Spleen (tissue), 11 donors: ENCODE results near the gene MINDY4. TPM values are rescaled to one million over a fixed set of nuclear protein-coding genes. Genes with fewer than 3 reads are reported as not detected.

Experiments used
- DNase-seq: peaks from one replicate; pipeline ENCODE4 v3.0.0-alpha.2; 2020
- H3K27ac ChIP-seq, 8 donors: fragments of 200-600 bp; sonication (generic) in 7 of 8; 1 replicate in 4 of 8; 2 replicates in 4 of 8; pipeline versions ENCODE4 v1.5.0 to v1.8.0; 2016 to 2021; ENCODE audit warnings: inconsistent platforms in 4 of 8, mild to moderate bottlenecking in 4 of 8, moderate library complexity in 1 of 8
- H3K27me3 ChIP-seq, 7 donors: fragments of 200-600 bp; sonication (generic) in 6 of 7; replicated peaks in 1 of 7; 1 replicate in 4 of 7; 2 replicates in 3 of 7; pipeline versions ENCODE4 v1.5.0 to v1.8.0; 2016 to 2021; ENCODE audit warnings: inconsistent platforms in 3 of 7, mild to moderate bottlenecking in 1 of 7
- H3K36me3 ChIP-seq, 6 donors: fragments of 200-600 bp; sonication (generic) in 5 of 6; 1 replicate in 4 of 6; 2 replicates in 2 of 6; pipeline versions ENCODE4 v1.5.0 to v1.8.0; 2016 to 2021; ENCODE audit warnings: inconsistent platforms in 2 of 6
- H3K4me1 ChIP-seq, 6 donors: fragments of 200-600 bp; sonication (generic) in 5 of 6; 1 replicate in 3 of 6; 2 replicates in 3 of 6; pipeline versions ENCODE4 v1.5.0 to v1.8.0; 2016 to 2021; ENCODE audit warnings: inconsistent platforms in 3 of 6
- H3K4me3 ChIP-seq, 8 donors: fragments of 200-600 bp; sonication (generic) in 7 of 8; 1 replicate in 4 of 8; 2 replicates in 4 of 8; pipeline versions ENCODE4 v1.5.0 to v1.8.0; 2016 to 2021; ENCODE audit warnings: inconsistent platforms in 4 of 8, mild to moderate bottlenecking in 4 of 8, moderate library complexity in 2 of 8
- H3K9me3 ChIP-seq, 8 donors: fragments of 200-600 bp; sonication (generic) in 7 of 8; 1 replicate in 4 of 8; 2 replicates in 4 of 8; pipeline versions ENCODE4 v1.5.0 to v1.8.0; 2016 to 2021; ENCODE audit warnings: inconsistent platforms in 4 of 8
- POLR2A ChIP-seq, 3 donors: fragments of 450-650 bp; IDR thresholded peaks; one replicate each; pipeline ENCODE4 v1.5.1; 2017; ENCODE audit warnings: antibody characterized with exemption in 3 of 3, mild to moderate bottlenecking in 1 of 3
- POLR2AphosphoS5 ChIP-seq, 3 donors: sonication (generic); formaldehyde crosslinking; IDR thresholded peaks; one replicate each; pipeline ENCODE4 v1.5.1; 2017; ENCODE audit warnings: antibody characterized with exemption in 3 of 3
- WGBS, 5 donors: extraction: QIAGEN DNeasy Blood & Tissue Kit in 3 of 5; methylation state at CpG; one replicate each; pipeline versions ENCODE4 v1.1.5 to v1.1.7; 2013 to 2018; 5-methylcytosine and 5-hydroxymethylcytosine counted together
- intact Hi-C: fragments of 100-400 bp; cut with DNase I; formaldehyde crosslinking; loops from one replicate; pipeline ENCODE4 v1.15.0; 2023; ENCODE audit warnings: low total_unique reads
- polyA plus RNA-seq, 3 donors: library from polyadenylated mRNA; stranded (reverse); fragments of 200-250 nt; gene quantifications; one replicate each; pipeline ENCODE4 v1.2.1, GENCODE V29; 2013
- total RNA-seq, 7 donors: library from RNA; depleted of rRNA in 3 of 7; stranded (reverse); fragments of >200 nt in 3 of 7; fragmentation: NEBNext Ultra II Directional in 4 of 7; extraction: Animal tissue kit (Norgen Biotek cat#: 25700) in 4 of 7; gene quantifications; one replicate each; pipeline versions ENCODE4 v1.1.0 to v1.2.1, GENCODE V29; 2016 to 2021
- TF ChIP-seq, protein P1 (sequence below), 11 experiments: fragments of 200-600 bp in 7 of 11; fragments of 450-650 bp in 4 of 11; sonication (generic) in 4 of 11; IDR thresholded peaks in 8 of 11; conservative IDR thresholded peaks in 3 of 11; 1 replicate in 7 of 11; 2 replicates in 4 of 11; pipeline versions ENCODE4 v1.4.0 to v1.8.0; 2016 to 2021; ENCODE audit warnings: antibody characterized with exemption in 11 of 11, inconsistent platforms in 4 of 11, mild to moderate bottlenecking in 1 of 11
- donor health status: healthy with polysubstance abuse.
- donor health status: DM: no; HTN: no; CAD: no; lungs with moderate emphysema.
- donor health status: DM: no; HTN: no; CAD: no.
- donor health status: Bipolar disorder and iron deficiency.
- donor health status: healthy.
- donor health status: DM: no; HTN: no; CAD: no.
- donor health status: DM: yes; HTN: yes; CAD: no.

MINDY4 gene
- total and polyA plus RNA-seq, 10 donors: 0.63 to 7.0 (median 3.0) TPM

DNA sequence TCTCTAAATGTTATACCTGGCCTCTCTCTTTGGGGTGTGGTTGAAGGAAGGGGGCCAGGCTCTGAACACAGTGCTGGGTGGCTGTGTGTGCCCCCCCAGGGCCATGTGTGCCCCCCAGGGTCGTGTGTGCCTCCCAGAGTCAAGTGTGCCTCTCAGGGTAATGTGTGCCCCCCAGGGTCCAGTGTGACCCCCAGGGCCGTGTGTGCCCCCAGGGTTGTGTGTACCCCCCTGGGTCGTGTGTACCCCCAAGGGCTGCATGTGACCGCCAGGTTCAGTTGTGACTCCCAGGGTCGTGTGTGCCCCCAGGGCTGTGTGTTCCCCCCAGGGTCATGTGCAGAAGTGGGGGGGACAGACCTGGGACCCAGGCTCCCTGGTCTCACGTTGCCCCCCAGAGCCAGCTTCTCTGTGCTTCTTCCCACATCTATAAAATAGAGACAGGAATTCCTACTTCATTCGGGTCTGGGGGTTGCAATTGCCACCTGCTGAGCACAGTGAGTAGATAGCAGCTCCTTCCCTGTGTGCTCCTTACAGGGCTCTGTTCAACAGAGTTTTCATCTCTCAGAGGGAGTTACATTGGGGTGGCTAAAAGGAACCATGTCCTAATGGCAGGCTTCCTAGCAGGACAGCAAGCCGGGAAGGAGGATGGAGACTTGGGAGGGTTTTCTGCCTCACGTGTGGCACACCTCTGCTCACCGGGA is 99.8 kb downstream of the MINDY4 start:
- H3K27ac ChIP-seq: no peak overlapping the region

DNA sequence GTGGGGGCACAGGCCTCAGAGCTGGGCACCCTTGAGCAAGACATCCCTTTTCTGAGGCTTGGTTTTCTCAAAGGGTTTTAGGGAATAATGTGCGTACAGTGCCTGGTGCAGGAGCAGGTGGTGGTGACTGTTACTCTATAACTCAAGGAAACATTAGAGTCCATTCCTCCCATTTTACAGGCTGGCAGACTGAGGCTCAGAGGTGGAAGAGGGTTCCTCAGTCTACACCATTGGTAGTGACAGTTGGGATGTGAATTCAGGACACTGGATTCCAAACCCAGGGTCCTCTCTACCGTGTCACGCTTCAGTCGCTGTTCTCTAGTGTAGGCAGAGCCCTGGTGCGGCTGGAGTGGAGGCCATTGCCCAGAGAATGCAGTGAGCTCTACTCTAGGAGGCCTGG is 100.4 kb downstream of the MINDY4 start:
- WGBS, 5 donors: 95 to 98% (median 96%) methylated on average over 5 of the region's 5 CpGs
- peaks cover 0 to 8% (median 0%) of the 10 kb centered on the region in 6 donors for H3K4me1 ChIP-seq
- no peak for DNase-seq
- TF ChIP-seq, protein P1, sequence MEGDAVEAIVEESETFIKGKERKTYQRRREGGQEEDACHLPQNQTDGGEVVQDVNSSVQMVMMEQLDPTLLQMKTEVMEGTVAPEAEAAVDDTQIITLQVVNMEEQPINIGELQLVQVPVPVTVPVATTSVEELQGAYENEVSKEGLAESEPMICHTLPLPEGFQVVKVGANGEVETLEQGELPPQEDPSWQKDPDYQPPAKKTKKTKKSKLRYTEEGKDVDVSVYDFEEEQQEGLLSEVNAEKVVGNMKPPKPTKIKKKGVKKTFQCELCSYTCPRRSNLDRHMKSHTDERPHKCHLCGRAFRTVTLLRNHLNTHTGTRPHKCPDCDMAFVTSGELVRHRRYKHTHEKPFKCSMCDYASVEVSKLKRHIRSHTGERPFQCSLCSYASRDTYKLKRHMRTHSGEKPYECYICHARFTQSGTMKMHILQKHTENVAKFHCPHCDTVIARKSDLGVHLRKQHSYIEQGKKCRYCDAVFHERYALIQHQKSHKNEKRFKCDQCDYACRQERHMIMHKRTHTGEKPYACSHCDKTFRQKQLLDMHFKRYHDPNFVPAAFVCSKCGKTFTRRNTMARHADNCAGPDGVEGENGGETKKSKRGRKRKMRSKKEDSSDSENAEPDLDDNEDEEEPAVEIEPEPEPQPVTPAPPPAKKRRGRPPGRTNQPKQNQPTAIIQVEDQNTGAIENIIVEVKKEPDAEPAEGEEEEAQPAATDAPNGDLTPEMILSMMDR (IDR thresholded peaks at IDR 0.05 in 8 of 11, conservative IDR thresholded peaks at IDR 0.05 in 3 of 11): no peak
- TF ChIP-seq POLR2A (IDR thresholded peaks at IDR 0.05) (no peak), POLR2AphosphoS5 (IDR thresholded peaks at IDR 0.05) (no peak)
- intact Hi-C loops: no loop called here
- H3K9me3 ChIP-seq: peaks cover 0 to 9% (median 0%) of the 10 kb centered on the region in 8 donors
- no peak overlapping the region for H3K4me3 ChIP-seq
- no peaks in the 10 kb centered on the region for H3K27me3 ChIP-seq
- peaks cover 0 to 45% (median 2%) of the 10 kb centered on the region in 6 donors for H3K36me3 ChIP-seq
- H3K27ac ChIP-seq: no peak overlapping the region

More for the DNA sequence above, 99.8 kb downstream of the MINDY4 start:
- DNase-seq: no peak
- H3K4me1 ChIP-seq: peaks cover 0 to 8% (median 0%) of the 10 kb centered on the region in 6 donors
- intact Hi-C loops: no loop called here
- TF ChIP-seq POLR2AphosphoS5 (IDR thresholded peaks at IDR 0.05) (no peak), POLR2A (IDR thresholded peaks at IDR 0.05) (no peak)
- TF ChIP-seq, protein P1 (IDR thresholded peaks at IDR 0.05 in 8 of 11, conservative IDR thresholded peaks at IDR 0.05 in 3 of 11): no peak
- H3K4me3 ChIP-seq: no peak overlapping the region
- WGBS, 5 donors: 74 to 84% (median 78%) methylated on average over 5 to 10 of the region's 10 CpGs
- peaks cover 0 to 44% (median 2%) of the 10 kb centered on the region in 6 donors for H3K36me3 ChIP-seq
- no peaks in the 10 kb centered on the region for H3K27me3 ChIP-seq
- peaks cover 0 to 9% (median 0%) of the 10 kb centered on the region in 8 donors for H3K9me3 ChIP-seq

DNA sequence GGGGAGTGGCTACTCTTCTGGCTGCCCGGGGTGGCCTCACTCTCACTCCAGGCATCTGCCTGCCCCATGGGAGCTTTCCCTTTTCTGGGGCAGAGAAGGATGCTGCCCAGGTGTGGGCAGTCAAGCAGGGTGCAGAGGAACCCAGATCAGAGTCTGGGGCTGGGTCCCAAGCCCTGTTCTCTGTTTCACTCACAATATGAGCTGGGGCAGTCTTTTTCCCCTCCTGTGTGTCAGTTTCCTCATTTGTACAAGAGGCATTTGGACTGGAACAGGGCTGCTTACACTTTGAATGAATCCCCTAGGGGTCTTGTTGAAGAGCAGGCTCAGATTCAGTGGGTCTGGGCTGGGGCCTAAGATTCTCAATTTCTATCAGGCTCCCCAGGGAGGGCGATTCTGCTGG is 102.0 kb downstream of the MINDY4 start:
- Histone ChIP-seq H3K27me3 (no peaks in the 10 kb centered on the region), H3K36me3 (peaks cover 0 to 45% (median 2%) of the 10 kb centered on the region in 6 donors), H3K4me1 (peaks cover 0 to 8% (median 0%) of the 10 kb centered on the region in 6 donors), H3K9me3 (peaks cover 0 to 9% (median 0%) of the 10 kb centered on the region in 8 donors), H3K27ac (no peak overlapping the region), H3K4me3 (no peak overlapping the region)
- intact Hi-C loops: no loop called here
- no peak for DNase-seq
- 62 to 90% (median 67%) methylated on average over 2 of the region's 2 CpGs for WGBS, 5 donors
- TF ChIP-seq POLR2AphosphoS5 (IDR thresholded peaks at IDR 0.05): no peak
- TF ChIP-seq POLR2A (IDR thresholded peaks at IDR 0.05): no peak
- TF ChIP-seq, protein P1 (IDR thresholded peaks at IDR 0.05 in 8 of 11, conservative IDR thresholded peaks at IDR 0.05 in 3 of 11): no peak

DNA sequence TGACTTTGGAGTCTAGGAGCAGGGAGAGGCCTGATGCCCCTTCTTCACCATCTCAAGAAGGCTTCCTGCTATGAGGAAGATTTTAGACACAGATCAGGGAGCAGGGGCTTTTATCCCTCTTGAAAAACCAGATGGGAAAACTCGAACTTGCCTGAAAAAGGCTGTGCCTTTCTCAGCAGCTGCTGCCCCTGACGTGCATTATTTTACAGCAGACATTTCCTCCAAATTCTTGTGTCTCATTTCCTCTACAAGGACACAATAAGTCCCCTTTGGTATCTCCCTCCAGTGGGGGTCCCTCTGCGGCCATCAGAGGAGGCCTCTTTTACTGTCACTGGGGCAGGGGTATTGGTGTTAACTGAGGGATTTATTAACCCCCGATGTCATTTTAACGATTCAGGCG is 102.4 kb downstream of the MINDY4 start:
- Histone ChIP-seq H3K4me1 (peaks cover 0 to 8% (median 0%) of the 10 kb centered on the region in 6 donors), H3K9me3 (peaks cover 0 to 9% (median 0%) of the 10 kb centered on the region in 8 donors), H3K27me3 (no peaks in the 10 kb centered on the region), H3K4me3 (no peak overlapping the region), H3K27ac (no peak overlapping the region), H3K36me3 (peaks cover 0 to 45% (median 2%) of the 10 kb centered on the region in 6 donors)
- WGBS, 5 donors: 73 to 85% (median 81%) methylated on average over 6 of the region's 6 CpGs
- intact Hi-C loops: no loop called here
- TF ChIP-seq POLR2A (IDR thresholded peaks at IDR 0.05) (no peak), POLR2AphosphoS5 (IDR thresholded peaks at IDR 0.05) (no peak)
- TF ChIP-seq, protein P1 (IDR thresholded peaks at IDR 0.05 in 8 of 11, conservative IDR thresholded peaks at IDR 0.05 in 3 of 11): no peak
- DNase-seq: no peak
